NT2/D1 (cell line): ENCODE data around the gene CDC42SE2.

ENCODE experiments used
- DNase-seq: peaks from one replicate; pipeline ENCODE4 v3.0.0-alpha.2; 2011; ENCODE audit warnings: low read depth, low spot score
- H3K27me3 ChIP-seq: 2 replicates; pipeline ENCODE4 v1.6.0; 2011; ENCODE audit warnings: mild to moderate bottlenecking; ENCODE audit not compliant: insufficient read length, insufficient read depth
- H3K36me3 ChIP-seq: 2 replicates; pipeline ENCODE4 v1.6.1; 2011; ENCODE audit warnings: mild to moderate bottlenecking, low read length, mixed read lengths; ENCODE audit not compliant: insufficient read depth, insufficient read length
- H3K4me1 ChIP-seq: 2 replicates; pipeline ENCODE4 v1.5.1; 2011; ENCODE audit not compliant: insufficient read depth, insufficient read length
- H3K4me3 ChIP-seq: 2 replicates; pipeline ENCODE4 v1.5.1; 2011; ENCODE audit warnings: low read depth; ENCODE audit not compliant: insufficient read length
- H3K9ac ChIP-seq: 2 replicates; pipeline ENCODE4 v1.6.0; 2011; ENCODE audit warnings: low read depth; ENCODE audit not compliant: insufficient read length
- H3K9me3 ChIP-seq: 2 replicates; pipeline ENCODE4 v1.5.1; 2011; ENCODE audit warnings: mild to moderate bottlenecking, low read length; ENCODE audit not compliant: insufficient read depth
- SUZ12 ChIP-seq: IDR thresholded peaks from 2 replicates; pipeline ENCODE4 v1.6.1; 2011; ENCODE audit not compliant: insufficient read length, insufficient read depth; ENCODE audit errors: extremely low read depth
- YY1 ChIP-seq: IDR thresholded peaks from 2 replicates; pipeline ENCODE4 v1.6.1; 2011; ENCODE audit not compliant: insufficient read length, insufficient read depth
- ZNF274 ChIP-seq: IDR thresholded peaks from 2 replicates; pipeline ENCODE4 v1.6.1; 2011; ENCODE audit warnings: mild to moderate bottlenecking, low read depth, low read length

Gene CDC42SE2

DNA sequence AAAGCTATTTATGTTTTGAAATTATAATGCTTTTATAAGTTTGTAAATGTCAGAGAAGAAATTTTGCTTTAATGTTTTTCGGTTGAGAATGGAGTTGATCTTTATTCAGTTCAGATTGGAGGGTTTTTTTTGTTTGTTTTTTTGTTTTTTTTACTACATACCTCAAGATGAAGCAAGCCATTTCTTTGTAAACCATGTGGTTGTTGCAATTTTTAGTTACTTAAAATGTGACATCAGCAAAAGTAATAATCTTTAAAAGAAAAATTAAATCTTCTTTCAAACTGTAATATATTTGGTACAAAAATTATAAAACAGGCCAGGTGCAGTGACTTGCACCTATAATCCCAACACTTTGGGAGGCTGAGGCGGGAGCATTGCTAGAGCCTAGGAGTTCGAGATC lies 102.6 kb downstream of the CDC42SE2 start:
- no peaks in the 10 kb centered on the region for H3K36me3 ChIP-seq
- TF ChIP-seq SUZ12 = no peak
- no peak for TF ChIP-seq YY1
- no peak for TF ChIP-seq ZNF274

DNA sequence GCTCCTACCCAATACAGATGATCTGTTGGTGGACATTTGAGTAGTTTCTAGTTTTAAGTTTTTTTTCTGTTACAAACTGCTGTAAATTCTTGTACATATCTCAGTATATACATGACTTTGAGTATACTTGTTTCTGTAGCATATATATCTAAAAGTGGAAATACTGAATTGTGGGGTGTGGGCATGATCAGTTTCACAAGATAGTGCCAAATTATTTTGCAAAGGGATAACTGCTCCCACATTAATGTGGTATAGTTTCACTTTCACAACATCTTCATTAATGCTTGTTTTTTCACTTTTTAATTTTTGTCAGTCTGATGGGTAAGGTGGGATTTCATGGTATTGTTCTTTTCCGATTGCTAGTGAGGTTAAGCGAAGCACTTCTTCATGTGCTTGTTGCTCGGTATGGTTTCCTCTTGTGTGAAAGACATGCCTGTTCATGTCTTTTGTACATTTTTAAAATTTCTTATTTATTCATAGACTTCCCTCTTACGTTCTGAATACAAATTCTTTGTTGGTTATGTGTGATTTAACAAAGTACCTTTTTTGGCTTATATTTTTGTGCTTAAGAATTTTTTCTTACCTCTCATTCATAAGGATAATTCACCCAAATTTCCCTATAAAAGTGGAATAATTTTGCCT lies 103.5 kb downstream of the CDC42SE2 start:
- Histone ChIP-seq H3K36me3 (no peaks in the 10 kb centered on the region), H3K9ac (no peak overlapping the region), H3K9me3 (no peaks in the 10 kb centered on the region), H3K27me3 (no peaks in the 10 kb centered on the region), H3K4me3 (no peak overlapping the region), H3K4me1 (no peaks in the 10 kb centered on the region)
- no peak for DNase-seq
- TF ChIP-seq YY1 (no peak), SUZ12 (no peak), ZNF274 (no peak)

More for the DNA sequence above, 102.6 kb downstream of the CDC42SE2 start:
- H3K4me3 ChIP-seq = no peak overlapping the region
- no peaks in the 10 kb centered on the region for H3K9me3 ChIP-seq
- DNase-seq = no peak
- H3K9ac ChIP-seq = no peak overlapping the region
- no peaks in the 10 kb centered on the region for H3K27me3 ChIP-seq
- no peaks in the 10 kb centered on the region for H3K4me1 ChIP-seq

DNA sequence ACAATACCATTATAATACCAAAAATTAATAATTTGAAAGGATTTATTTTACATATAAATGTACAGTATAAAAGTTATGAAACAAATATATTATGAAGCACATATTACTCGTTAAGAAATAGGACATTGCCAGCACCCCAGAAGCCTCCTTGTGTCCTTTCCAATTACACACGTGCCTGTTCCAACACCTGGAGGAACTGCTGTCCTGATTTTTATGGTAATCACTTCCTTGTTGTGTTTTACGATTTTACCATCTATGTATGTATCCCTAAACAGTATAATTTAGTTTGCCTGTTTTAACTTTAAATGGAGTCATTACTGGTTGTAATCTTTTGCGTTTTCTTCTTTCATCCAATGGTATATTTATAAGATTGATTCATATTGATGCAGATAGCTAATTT lies 105.0 kb downstream of the CDC42SE2 start:
- peaks cover 3% of the 10 kb centered on the region for H3K36me3 ChIP-seq
- TF ChIP-seq YY1 (no peak), SUZ12 (no peak), ZNF274 (no peak)
- H3K9ac ChIP-seq = no peak overlapping the region
- no peak for DNase-seq
- no peaks in the 10 kb centered on the region for H3K27me3 ChIP-seq
- no peaks in the 10 kb centered on the region for H3K9me3 ChIP-seq
- no peaks in the 10 kb centered on the region for H3K4me1 ChIP-seq
- no peak overlapping the region for H3K4me3 ChIP-seq

DNA sequence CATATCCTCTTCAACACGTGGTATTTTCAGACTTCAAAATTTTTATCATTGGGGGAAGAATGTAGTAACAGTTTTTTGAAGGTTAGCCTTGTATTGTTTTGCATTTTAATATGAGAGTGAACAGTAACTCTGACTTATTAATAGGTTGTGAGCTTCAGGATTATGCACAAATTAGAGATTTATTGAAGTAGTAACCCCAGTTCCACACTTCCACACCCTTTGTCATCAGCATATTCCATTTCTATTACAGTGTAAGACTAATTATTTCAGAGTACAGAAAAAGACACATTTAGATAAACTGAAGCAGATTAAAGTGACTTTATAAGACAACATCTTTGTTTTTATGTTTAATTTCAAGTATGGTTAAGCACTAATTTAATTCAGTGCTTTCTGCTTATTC lies 105.7 kb downstream of the CDC42SE2 start:
- TF ChIP-seq ZNF274 = no peak
- no peak for TF ChIP-seq YY1
- no peak for TF ChIP-seq SUZ12
- Histone ChIP-seq H3K9ac (no peak overlapping the region), H3K36me3 (peaks cover 3% of the 10 kb centered on the region), H3K4me1 (no peaks in the 10 kb centered on the region), H3K9me3 (no peaks in the 10 kb centered on the region), H3K4me3 (no peak overlapping the region), H3K27me3 (no peaks in the 10 kb centered on the region)
- no peak for DNase-seq

DNA sequence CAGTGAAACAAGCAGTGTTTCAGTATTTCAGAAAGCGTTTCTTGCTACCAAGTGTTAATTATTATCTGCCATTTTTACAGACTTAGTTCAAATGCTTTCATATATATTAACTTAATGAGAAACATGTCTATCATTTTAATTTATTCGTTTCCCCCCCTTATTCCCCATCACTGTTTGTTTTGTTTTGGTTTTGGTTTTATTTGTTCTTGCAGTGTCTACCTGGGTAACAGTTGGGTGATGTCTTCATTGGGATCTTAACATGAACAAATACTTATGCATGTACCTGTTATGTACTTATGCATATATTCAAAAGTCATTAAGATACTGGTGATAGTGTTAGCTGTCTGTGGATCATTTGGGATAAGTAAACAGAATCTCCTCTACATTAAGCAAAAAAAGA lies 108.0 kb downstream of the CDC42SE2 start:
- no peaks in the 10 kb centered on the region for H3K9me3 ChIP-seq
- DNase-seq = no peak
- H3K27me3 ChIP-seq = no peaks in the 10 kb centered on the region
- H3K4me3 ChIP-seq = no peak overlapping the region
- H3K36me3 ChIP-seq = peaks cover 3% of the 10 kb centered on the region
- H3K9ac ChIP-seq = no peak overlapping the region
- TF ChIP-seq ZNF274 = no peak
- TF ChIP-seq SUZ12 = no peak
- TF ChIP-seq YY1 = no peak
- no peaks in the 10 kb centered on the region for H3K4me1 ChIP-seq

DNA sequence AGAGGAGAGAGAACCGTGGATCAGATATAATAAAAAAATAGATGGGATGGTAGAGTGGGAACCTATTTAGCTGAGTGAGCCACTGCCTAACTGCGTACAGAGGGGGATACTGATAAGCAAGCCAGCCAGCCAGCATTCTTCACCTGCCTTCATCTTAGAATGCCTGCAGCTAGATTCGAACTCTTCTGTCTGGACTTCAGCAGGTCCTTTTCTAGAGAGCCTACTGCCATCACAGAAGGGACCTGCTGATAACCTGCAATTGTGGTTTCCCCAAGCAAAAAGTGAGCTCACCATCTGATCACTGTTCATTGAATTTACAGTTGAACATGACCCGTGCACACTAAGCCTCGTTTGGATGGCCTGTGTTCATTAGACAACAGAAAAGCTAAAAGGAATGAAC lies 109.4 kb downstream of the CDC42SE2 start:
- no peak overlapping the region for H3K9ac ChIP-seq

DNA sequence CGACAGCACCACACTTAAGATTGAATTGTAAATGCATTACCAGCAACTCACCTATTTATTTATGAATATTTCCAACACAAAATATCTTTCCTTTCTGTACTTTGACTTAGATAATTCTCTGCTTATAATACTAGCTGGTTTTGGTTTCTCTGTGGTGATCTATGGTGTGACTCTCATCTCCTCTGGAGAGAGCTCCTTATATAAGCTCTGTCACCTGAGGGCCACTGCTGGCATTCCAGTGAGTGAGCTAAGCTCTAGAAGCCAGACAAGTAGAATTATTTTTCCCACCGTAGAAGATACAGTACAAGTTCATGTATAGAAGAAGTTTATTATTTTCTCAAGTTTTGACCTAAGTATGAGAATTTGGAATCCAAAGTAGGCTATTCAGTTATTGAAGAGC lies 111.5 kb downstream of the CDC42SE2 start:
- no peak for DNase-seq
- Histone ChIP-seq H3K9me3 (no peaks in the 10 kb centered on the region), H3K36me3 (peaks cover 3% of the 10 kb centered on the region), H3K4me3 (no peak overlapping the region), H3K4me1 (no peaks in the 10 kb centered on the region), H3K9ac (no peak overlapping the region), H3K27me3 (no peaks in the 10 kb centered on the region)
- TF ChIP-seq YY1 (no peak), SUZ12 (no peak), ZNF274 (no peak)

More for the DNA sequence above, 109.4 kb downstream of the CDC42SE2 start:
- Histone ChIP-seq H3K9me3 (no peaks in the 10 kb centered on the region), H3K36me3 (peaks cover 3% of the 10 kb centered on the region), H3K27me3 (no peaks in the 10 kb centered on the region), H3K4me3 (no peak overlapping the region), H3K4me1 (no peaks in the 10 kb centered on the region)
- no peak for DNase-seq
- no peak for TF ChIP-seq SUZ12
- no peak for TF ChIP-seq YY1
- no peak for TF ChIP-seq ZNF274

DNA sequence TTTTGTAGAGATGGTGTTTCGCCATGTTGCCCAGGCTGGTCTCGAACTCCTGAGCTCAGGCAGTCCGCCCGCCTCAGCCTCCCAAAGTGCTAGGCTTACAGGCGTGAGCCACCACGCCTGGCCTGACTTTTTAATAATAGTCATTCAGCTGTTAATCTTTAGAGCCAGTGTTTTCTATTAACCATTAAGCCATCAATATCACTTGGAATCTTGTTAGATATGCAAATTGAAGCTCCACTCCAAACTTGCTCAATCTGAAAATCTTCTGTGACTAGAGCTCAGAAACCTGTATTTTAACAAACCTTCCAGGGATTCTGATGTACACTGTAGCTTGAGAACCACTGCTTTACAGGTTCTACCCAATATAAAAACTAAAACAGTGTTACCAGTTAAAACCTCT lies 113.5 kb downstream of the CDC42SE2 start:
- Histone ChIP-seq H3K4me3 (no peak overlapping the region), H3K27me3 (no peaks in the 10 kb centered on the region), H3K36me3 (peaks cover 3% of the 10 kb centered on the region), H3K9ac (no peak overlapping the region), H3K4me1 (no peaks in the 10 kb centered on the region), H3K9me3 (no peaks in the 10 kb centered on the region)
- TF ChIP-seq SUZ12 (no peak), ZNF274 (no peak), YY1 (no peak)
- no peak for DNase-seq
